PC-9 (cell line): ENCODE measurements around the gene GOLGA6D. TPM values are rescaled to one million over a fixed set of nuclear protein-coding genes. Genes with fewer than 3 reads are reported as not detected.
"Not testable (repeated sequence)": the region's sequence is repeated elsewhere in the genome, so short reads cannot be mapped to it uniquely, and the experiment has no call there.

Experiments used
- BruUV-seq: library from RNA; stranded (reverse); fragments of 400-500 nt; replicated peaks from 2 replicates; lab custom pipeline; 2021; lab: Mats Ljungman, UMichigan
- CTCF ChIA-PET: fragments of 300-600 bp; sonication (Branson Sonifier 250); formaldehyde crosslinking; loops from one replicate; lab custom pipeline; 2022; ENCODE audit warnings: antibody characterized with exemption; lab: Charles Lee
- POLR2A ChIA-PET: fragments of 300-600 bp; sonication (Branson Sonifier 250); formaldehyde crosslinking; loops from one replicate; lab custom pipeline; 2022; ENCODE audit warnings: antibody characterized with exemption; ENCODE audit not compliant: unreplicated experiment; lab: Charles Lee
- DNase-seq, 2 experiments: peaks; one replicate each; pipeline versions ENCODE4 v3.0.0 to v3.0.0-alpha.2; 2015 to 2022; ENCODE audit warnings: mixed read lengths in 1 of 2
- H2AFZ ChIP-seq: fragments of 200-600 bp; sonication (generic); 2 replicates; pipeline ENCODE4 v1.8.1; 2017; ENCODE audit warnings: antibody characterized with exemption
- H3F3A ChIP-seq: fragments of 200-600 bp; sonication (generic); 2 replicates; pipeline ENCODE4 v1.8.1; 2017; ENCODE audit warnings: antibody characterized with exemption, mild to moderate bottlenecking, low read depth; ENCODE audit not compliant: insufficient read depth
- H3K27ac ChIP-seq: fragments of 200-600 bp; sonication (generic); 2 replicates; pipeline ENCODE4 v1.6.1; 2016; ENCODE audit warnings: mixed run types
- H3K27me3 ChIP-seq: fragments of 200-600 bp; sonication (generic); 2 replicates; pipeline ENCODE4 v1.6.1; 2016; ENCODE audit warnings: low read depth, mixed run types; ENCODE audit not compliant: insufficient read depth
- H3K36me3 ChIP-seq: fragments of 200-600 bp; sonication (generic); 2 replicates; pipeline ENCODE4 v1.6.1; 2016; ENCODE audit warnings: low read depth, mixed run types
- H3K4me1 ChIP-seq: fragments of 200-600 bp; sonication (generic); replicated peaks from 2 replicates; pipeline ENCODE4 v1.6.1; 2016; ENCODE audit warnings: mixed run types; ENCODE audit not compliant: insufficient read depth
- H3K4me2 ChIP-seq: fragments of 200-600 bp; sonication (generic); 2 replicates; pipeline ENCODE4 v1.6.1; 2017; ENCODE audit warnings: mixed run types
- H3K4me3 ChIP-seq: fragments of 200-600 bp; sonication (generic); 2 replicates; pipeline ENCODE4 v1.6.1; 2016; ENCODE audit warnings: mixed run types
- H3K79me2 ChIP-seq: fragments of 200-600 bp; sonication (generic); 2 replicates; pipeline ENCODE4 v1.6.1; 2017; ENCODE audit warnings: low read depth, mixed run types
- H3K9me2 ChIP-seq: fragments of 200-600 bp; sonication (generic); 2 replicates; pipeline ENCODE4 v1.8.1; 2017; ENCODE audit warnings: mild to moderate bottlenecking; ENCODE audit not compliant: insufficient read depth
- H3K9me3 ChIP-seq: fragments of 200-600 bp; sonication (generic); 2 replicates; pipeline ENCODE4 v1.8.1; 2016; ENCODE audit warnings: low read depth; ENCODE audit not compliant: insufficient read depth
- H4K20me1 ChIP-seq: fragments of 200-600 bp; sonication (generic); 2 replicates; pipeline ENCODE4 v1.8.1; 2017; ENCODE audit not compliant: insufficient read depth
- CTCF ChIP-seq: fragments of 200-600 bp; sonication (generic); conservative IDR thresholded peaks from 2 replicates; pipeline ENCODE4 v1.6.1; 2017; ENCODE audit warnings: mixed run types, antibody characterized with exemption, mild to moderate bottlenecking, moderate library complexity
- EZH2 ChIP-seq: fragments of 200-600 bp; sonication (generic); IDR thresholded peaks from 2 replicates; pipeline ENCODE4 v1.8.0; 2017; ENCODE audit warnings: antibody characterized with exemption, low read depth
- intact Hi-C: fragments of 100-400 bp; cut with micrococcal nuclease; formaldehyde crosslinking; loops from one replicate; pipeline ENCODE4 v1.10.0; 2022; ENCODE audit not compliant: unreplicated experiment
- total RNA-seq: library from RNA; stranded (reverse); gene quantifications from 2 replicates; pipeline ENCODE4 v1.2.3, GENCODE V29; 2021

The GOLGA6D gene
- total RNA-seq, 1 experiment from 2014 or later = not detected

GRCh38 chr15:75307778-75308390 is 25.2 kb downstream of the GOLGA6D start:
- ChIA-PET POLR2A (interaction anchor here (0.5 to 0.7 kb wide), 3 partner anchors 104 to 357 kb away, joined by 3 to 5 read pairs (median 3); no protein-coding TSS in a partner anchor), CTCF (interaction anchor here (0.6 to 1.2 kb wide), 7 partner anchors 60 to 536 kb away, joined by 3 to 4 read pairs (median 4); partner anchors contain the start of gene MAN2C1)
- H4K20me1 ChIP-seq = no peaks in the 10 kb centered on the region
- H3K27ac ChIP-seq = no peak overlapping the region
- peaks cover 6% of the 10 kb centered on the region for H3K27me3 ChIP-seq
- no peak overlapping the region for H2AFZ ChIP-seq
- peak; percentile 51 to 73 for DNase-seq
- H3K9me3 ChIP-seq = no peaks in the 10 kb centered on the region
- no peaks in the 10 kb centered on the region for H3F3A ChIP-seq
- H3K9me2 ChIP-seq = no peaks in the 10 kb centered on the region; the same call in 1 of the 2 replicates
- no TSS peak for BruUV-seq
- TF ChIP-seq CTCF (peak; percentile 79), EZH2 (no peak)
- H3K79me2 ChIP-seq = no peaks in the 10 kb centered on the region
- H3K4me3 ChIP-seq = no peak overlapping the region; the same call in 1 of the 2 replicates
- intact Hi-C loops = loop anchor here (1.0 kb wide), 1 partner anchor 279 kb away; no protein-coding TSS in a partner anchor
- no peaks in the 10 kb centered on the region for H3K36me3 ChIP-seq
- peak overlapping the region; percentile 45 for H3K4me2 ChIP-seq
- H3K4me1 ChIP-seq = 0 out of 2 replicates have a peak, but pooled peaks cover 4% of the 10 kb centered on the region

- intact Hi-C loops = no loop called here
- CTCF ChIA-PET = no interaction called here
- no peaks in the 10 kb centered on the region for H3F3A ChIP-seq
Measured at GRCh38 chr15:75309711-75310110, 27.1 kb downstream of the GOLGA6D start.

DNA sequence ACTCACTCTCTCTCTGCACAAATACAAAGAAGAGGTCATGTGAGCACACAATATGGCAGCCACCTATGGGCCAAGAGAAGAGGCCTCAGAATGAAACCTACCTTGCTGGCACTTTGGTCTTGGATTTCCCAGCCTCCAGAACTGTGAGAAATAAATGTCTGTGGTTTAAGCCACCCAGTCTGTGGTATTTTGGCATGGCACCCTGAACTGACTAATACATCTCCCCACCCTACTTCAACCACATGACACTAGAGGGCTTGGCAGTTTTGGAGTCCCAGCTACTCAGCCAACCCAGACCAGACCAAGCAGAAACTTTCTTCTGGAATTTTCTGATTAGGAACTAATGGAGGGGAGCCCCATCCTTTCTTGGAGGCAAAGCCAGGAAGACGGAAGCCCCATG is 29.9 kb downstream of the GOLGA6D start:
- intact Hi-C loops, H3K36me3 ChIP-seq, H3K4me3 ChIP-seq, H3K79me2 ChIP-seq, H3K9me2 ChIP-seq, DNase-seq, H3K27me3 ChIP-seq, BruUV-seq, H3K4me2 ChIP-seq, H3F3A ChIP-seq, H3K4me1 ChIP-seq, H4K20me1 ChIP-seq, H3K27ac ChIP-seq, POLR2A ChIA-PET, H2AFZ ChIP-seq, H3K9me3 ChIP-seq, CTCF ChIA-PET: not testable (repeated sequence)

More at GRCh38 chr15:75309711-75310110, 27.1 kb downstream of the GOLGA6D start:
- Histone ChIP-seq H2AFZ (no peak overlapping the region), H3K4me3 (no peak overlapping the region), H3K9me2 (no peaks in the 10 kb centered on the region; the same call in 1 of the 2 replicates), H3K27me3 (peaks cover 2% of the 10 kb centered on the region), H3K9me3 (no peaks in the 10 kb centered on the region), H3K36me3 (no peaks in the 10 kb centered on the region), H3K4me2 (no peak overlapping the region), H3K27ac (no peak overlapping the region), H4K20me1 (no peaks in the 10 kb centered on the region), H3K79me2 (no peaks in the 10 kb centered on the region), H3K4me1 (0 out of 2 replicates have a peak, but pooled peaks cover 4% of the 10 kb centered on the region)
- no TSS peak for BruUV-seq
- POLR2A ChIA-PET = no interaction called here
- DNase-seq = no peak
- TF ChIP-seq EZH2 (no peak), CTCF (no peak)
